GM12874 (cell line): ENCODE data around the gene GUCY1A2.

Source experiments
- CTCF ChIP-seq: IDR thresholded peaks from 2 replicates; pipeline ENCODE4 v1.5.1; 2011; ENCODE audit warnings: low read depth, mild to moderate bottlenecking, control low read depth, low read length, moderate library complexity; ENCODE audit not compliant: insufficient read depth

GUCY1A2 gene

GRCh38 chr11:106724293-106724892 is 293.9 kb downstream of the GUCY1A2 start:
- no peak for TF ChIP-seq CTCF

GRCh38 chr11:106723071-106723470 is 295.2 kb downstream of the GUCY1A2 start:
- TF ChIP-seq CTCF = no peak

GRCh38 chr11:106717222-106717621 is 301.1 kb downstream of the GUCY1A2 start:
- TF ChIP-seq CTCF = no peak

DNA sequence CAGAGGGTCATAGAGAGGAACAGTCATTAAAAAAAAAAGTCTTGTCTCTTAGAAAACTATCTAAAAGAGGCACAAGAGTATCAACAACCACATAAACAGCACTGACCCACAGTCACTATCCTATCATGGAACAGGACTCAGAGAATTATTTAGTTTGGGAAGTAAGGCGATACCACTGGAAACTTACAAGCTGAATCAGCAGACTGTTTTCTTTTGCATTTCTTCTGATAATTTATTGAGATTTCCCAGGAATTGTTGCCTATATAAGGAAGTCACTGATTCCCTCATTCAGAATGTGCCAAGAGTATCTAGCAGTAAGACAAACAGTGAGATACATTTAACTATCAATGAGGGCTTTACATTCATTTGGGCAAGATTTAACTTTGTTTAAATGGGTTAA is 304.1 kb downstream of the GUCY1A2 start:
- TF ChIP-seq CTCF = no peak

DNA sequence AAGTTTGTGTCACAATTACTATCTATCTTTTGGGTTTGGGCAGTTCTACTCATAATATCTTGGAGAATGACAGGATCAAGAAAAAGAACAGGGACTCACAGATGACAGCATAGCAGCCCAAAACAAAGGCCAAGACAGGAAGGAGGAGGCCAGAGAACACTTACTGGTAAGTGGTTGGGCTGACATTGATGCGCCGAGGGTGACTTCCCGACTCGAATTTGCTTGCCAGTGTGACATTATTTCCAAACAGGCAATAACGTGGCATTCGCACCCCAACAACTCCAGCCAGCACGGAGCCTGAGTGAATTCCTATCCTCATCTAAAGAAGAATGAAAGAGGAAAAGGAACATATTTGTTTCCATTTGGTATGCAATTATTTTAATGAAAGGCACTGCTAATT is 309.9 kb downstream of the GUCY1A2 start:
- TF ChIP-seq CTCF = no peak

GRCh38 chr11:106706355-106706754 is 311.9 kb downstream of the GUCY1A2 start:
- no peak for TF ChIP-seq CTCF

- TF ChIP-seq CTCF = no peak
These were observed 315.5 kb downstream of the GUCY1A2 start for GRCh38 chr11:106702805-106703204.
